ENCODE data around the gene ERC2.

ERC2 gene

GRCh38 chr3:56411166-56411565, 57.1 kb downstream of the ERC2 start:
- Histone ChIP-seq H3K27ac (ENCODE audit: extremely low read depth, low read depth, low read length) (no peak overlapping the region), H3K9me3 (ENCODE audit: control insufficient read depth, insufficient read depth, low read depth, low read length) (no peaks in the 10 kb centered on the region), H3K4me1 (ENCODE audit: control insufficient read depth, insufficient read depth, low read length) (no peaks in the 10 kb centered on the region), H3K36me3 (ENCODE audit: control insufficient read depth in 2 of 2, insufficient read depth in 1 of 2, low read length in 2 of 2) (no peaks in the 10 kb centered on the region), H3K4me3 (ENCODE audit: low read depth, low read length) (no peak overlapping the region)
- ChIA-PET CTCF (interaction anchor here (0.7 to 1.2 kb wide), 2 partner anchors 73 to 84 kb away, joined by 4 to 6 read pairs; no protein-coding TSS in a partner anchor), POLR2A (no interaction called here)
- no peak for TF ChIP-seq ZNF350 (tag by site-specific recombination; IDR thresholded peaks at IDR 0.05)
- TF ChIP-seq YY2 (tag by site-specific recombination; IDR thresholded peaks at IDR 0.05): no peak
- TF ChIP-seq ZNF596 (tag by site-specific recombination; IDR thresholded peaks at IDR 0.05): no peak
- TF ChIP-seq ZBTB21 (tag by site-specific recombination; IDR thresholded peaks at IDR 0.05): no peak
- no peak for TF ChIP-seq ZIC2 (tag by site-specific recombination; IDR thresholded peaks at IDR 0.05)
- no peak for TF ChIP-seq IKZF3 (tag by site-specific recombination; IDR thresholded peaks at IDR 0.05)
- TF ChIP-seq ZNF175 (tag by site-specific recombination; IDR thresholded peaks at IDR 0.05): no peak
- no peak for TF ChIP-seq ZFP37 (tag by site-specific recombination; IDR thresholded peaks at IDR 0.05)
- TF ChIP-seq GFI1B (tag by site-specific recombination; IDR thresholded peaks at IDR 0.05): no peak
- TF ChIP-seq ZNF621 (tag by site-specific recombination; IDR thresholded peaks at IDR 0.05): no peak

GRCh38 chr3:56410576-56410975, 57.7 kb downstream of the ERC2 start:
- TF ChIP-seq ZNF658 (tag by site-specific recombination; IDR thresholded peaks at IDR 0.05) (no peak), TRIM28 (IDR thresholded peaks at IDR 0.05; ENCODE audit: borderline replicate concordance, low read length) (no peak), ZNF549 (tag by site-specific recombination; IDR thresholded peaks at IDR 0.05) (no peak), ZBTB20 (tag by site-specific recombination; IDR thresholded peaks at IDR 0.05) (no peak), ZNF571 (tag by site-specific recombination; IDR thresholded peaks at IDR 0.05) (no peak), ZFP41 (tag by site-specific recombination; IDR thresholded peaks at IDR 0.05; ENCODE audit: borderline replicate concordance) (no peak), WT1 (tag by site-specific recombination; IDR thresholded peaks at IDR 0.05) (no peak), ZNF114 (tag by site-specific recombination; IDR thresholded peaks at IDR 0.05) (no peak), AEBP2 (tag by site-specific recombination; IDR thresholded peaks at IDR 0.05; ENCODE audit: borderline replicate concordance) (no peak), ZNF221 (tag by site-specific recombination; IDR thresholded peaks at IDR 0.05; ENCODE audit: borderline replicate concordance) (no peak), ZNF274 (IDR thresholded peaks at IDR 0.05; ENCODE audit: low read length) (no peak), ZNF274 (tag by site-specific recombination; IDR thresholded peaks at IDR 0.05; ENCODE audit: borderline replicate concordance) (no peak)
- no peak overlapping the region for H3K27ac ChIP-seq (ENCODE audit: extremely low read depth, low read depth, low read length)
- H3K9me3 ChIP-seq (ENCODE audit: control insufficient read depth, insufficient read depth, low read depth, low read length): no peaks in the 10 kb centered on the region
- no peaks in the 10 kb centered on the region for H3K4me1 ChIP-seq (ENCODE audit: control insufficient read depth, insufficient read depth, low read length)
- no peak overlapping the region for H3K4me3 ChIP-seq (ENCODE audit: low read depth, low read length)
- no peaks in the 10 kb centered on the region for H3K36me3 ChIP-seq (ENCODE audit: control insufficient read depth in 2 of 2, insufficient read depth in 1 of 2, low read length in 2 of 2)
- ChIA-PET CTCF (interaction anchor here (0.7 to 1.2 kb wide), 2 partner anchors 72 to 84 kb away, joined by 4 to 6 read pairs; no protein-coding TSS in a partner anchor), POLR2A (no interaction called here)

GRCh38 chr3:56409790-56410189, 58.5 kb downstream of the ERC2 start:
- POLR2A ChIA-PET: interaction anchor here (0.7 kb wide), 1 partner anchor 369 kb away, joined by 6 read pairs; no protein-coding TSS in a partner anchor
- Histone ChIP-seq H3K9me3 (ENCODE audit: control insufficient read depth, insufficient read depth, low read depth, low read length) (no peaks in the 10 kb centered on the region), H3K4me3 (ENCODE audit: low read depth, low read length) (no peak overlapping the region), H3K4me1 (ENCODE audit: control insufficient read depth, insufficient read depth, low read length) (no peaks in the 10 kb centered on the region), H3K27ac (ENCODE audit: extremely low read depth, low read depth, low read length) (no peak overlapping the region), H3K36me3 (ENCODE audit: control insufficient read depth in 2 of 2, insufficient read depth in 1 of 2, low read length in 2 of 2) (no peaks in the 10 kb centered on the region)
- TF ChIP-seq ZNF768 (tag by site-specific recombination; IDR thresholded peaks at IDR 0.05): no peak
- no peak for TF ChIP-seq SCRT1 (tag by site-specific recombination; IDR thresholded peaks at IDR 0.05; ENCODE audit: borderline replicate concordance)
- no peak for TF ChIP-seq ZBTB17 (tag by site-specific recombination; IDR thresholded peaks at IDR 0.05)
- no peak for TF ChIP-seq ZBTB7A (tag by site-specific recombination; IDR thresholded peaks at IDR 0.05; ENCODE audit: low read depth)
- no peak for TF ChIP-seq ZNF292 (tag by site-specific recombination; IDR thresholded peaks at IDR 0.05; ENCODE audit: borderline replicate concordance, low read depth)
- no peak for TF ChIP-seq ZNF785 (tag by site-specific recombination; IDR thresholded peaks at IDR 0.05)
- no peak for TF ChIP-seq ZNF777 (tag by site-specific recombination; IDR thresholded peaks at IDR 0.05; ENCODE audit: borderline replicate concordance)
- TF ChIP-seq ZNF791 (tag by site-specific recombination; IDR thresholded peaks at IDR 0.05): no peak
- TF ChIP-seq ZNF549 (tag by site-specific recombination; IDR thresholded peaks at IDR 0.05): no peak
- CTCF ChIA-PET: interaction anchor here (0.6 to 0.7 kb wide), 2 partner anchors 32 to 77 kb away, joined by 3 to 4 read pairs; no protein-coding TSS in a partner anchor

All from HEK293 (cell line).